GM18505 (cell line): ENCODE measurements around the gene PIP4K2B.
"Not testable (repeated sequence)": the region's sequence is repeated elsewhere in the genome, so short reads cannot be mapped to it uniquely, and the experiment has no call there.

Experiments used
- ATAC-seq: cut with Tn5 transposase; IDR thresholded peaks from one replicate; pipeline ENCODE4 v1.9.1; 2021; ENCODE audit not compliant: unreplicated experiment
- POLR2A ChIP-seq: IDR thresholded peaks from 4 replicates; pipeline ENCODE4 v1.6.1; 2011; ENCODE audit warnings: borderline replicate concordance; ENCODE audit not compliant: insufficient read depth, insufficient read length; ENCODE audit errors: extremely low read depth

PIP4K2B gene

GRCh38 chr17:38733982-38734973, 65.1 kb downstream of the PIP4K2B start:
- TF ChIP-seq POLR2A: no peak
- no peak for ATAC-seq

- ATAC-seq: no peak
- TF ChIP-seq POLR2A: no peak
These were observed 65.9 kb downstream of the PIP4K2B start for GRCh38 chr17:38733282-38733981.

- ATAC-seq: no peak
- TF ChIP-seq POLR2A: no peak
These were observed 66.7 kb downstream of the PIP4K2B start for GRCh38 chr17:38732376-38733281.

GRCh38 chr17:38731526-38732294, 67.6 kb downstream of the PIP4K2B start:
- no peak for TF ChIP-seq POLR2A
- no peak for ATAC-seq

GRCh38 chr17:38730526-38731379, 68.6 kb downstream of the PIP4K2B start:
- no peak for ATAC-seq
- TF ChIP-seq POLR2A: no peak

- TF ChIP-seq POLR2A: peak; percentile 51
- ATAC-seq: peak; percentile 67
These were observed 69.3 kb downstream of the PIP4K2B start, which contains the start of gene CISD3 for GRCh38 chr17:38729886-38730525. Gene CISD3 (plus strand): TSS chr17:38730341. CDS start chr17:38730359, 18 bp downstream.

- no peak for TF ChIP-seq POLR2A
- ATAC-seq: no peak
These were observed 69.9 kb downstream of the PIP4K2B start for GRCh38 chr17:38729368-38729885.

- TF ChIP-seq POLR2A: peak; percentile 49
- no peak for ATAC-seq
These were observed 71.0 kb downstream of the PIP4K2B start for GRCh38 chr17:38728290-38728831.

GRCh38 chr17:38727736-38728135, 71.6 kb downstream of the PIP4K2B start:
- ATAC-seq: no peak
- TF ChIP-seq POLR2A: no peak

GRCh38 chr17:38726145-38726544, 73.2 kb downstream of the PIP4K2B start:
- ATAC-seq: not testable (repeated sequence)
